Measurements from ENCODE around the gene FOXN1.
A peak's percentile ranks its signal among the peaks of the same experiment; 100 is the strongest.
"Not testable (repeated sequence)": the region's sequence is repeated elsewhere in the genome, so short reads cannot be mapped to it uniquely, and the experiment has no call there.

The FOXN1 gene

GRCh38 chr17:28549236-28550132 lies 43.3 kb downstream of the FOXN1 start:
- DNase-seq: no peak

- no peak for DNase-seq
These were observed 44.7 kb downstream of the FOXN1 start for GRCh38 chr17:28550858-28551257.

GRCh38 chr17:28551421-28552175 lies 45.5 kb downstream of the FOXN1 start:
- no peak for DNase-seq

GRCh38 chr17:28552176-28552999 lies 46.2 kb downstream of the FOXN1 start, which contains the start of gene UNC119:
Gene UNC119 (minus strand): TSS chr17:28552624. CDS start chr17:28552557, 67 bp downstream.
- DNase-seq: no peak

- no peak for DNase-seq
These were observed 46.9 kb downstream of the FOXN1 start for GRCh38 chr17:28553000-28553505.

- DNase-seq: no peak
These were observed 48.4 kb downstream of the FOXN1 start for GRCh38 chr17:28554565-28554964.

GRCh38 chr17:28555022-28555421 lies 48.9 kb downstream of the FOXN1 start:
- no peak for DNase-seq

GRCh38 chr17:28563475-28563874 lies 57.3 kb downstream of the FOXN1 start:
- no peak for DNase-seq

GRCh38 chr17:28567604-28568003 lies 61.5 kb downstream of the FOXN1 start:
- no peak for DNase-seq

GRCh38 chr17:28569446-28569845 lies 63.3 kb downstream of the FOXN1 start:
- DNase-seq: no peak

GRCh38 chr17:28570716-28571360 lies 64.7 kb downstream of the FOXN1 start:
- no peak for DNase-seq

GRCh38 chr17:28571361-28572122 lies 65.4 kb downstream of the FOXN1 start, which contains the start of gene PIGS:
Gene PIGS (minus strand): TSS chr17:28571524. CDS start chr17:28571496, 28 bp downstream.
- DNase-seq: peak; percentile 38

GRCh38 chr17:28572259-28573039 lies 66.3 kb downstream of the FOXN1 start:
- no peak for DNase-seq

GRCh38 chr17:28573040-28573380 lies 66.9 kb downstream of the FOXN1 start:
- DNase-seq: no peak

GRCh38 chr17:28573521-28573920 lies 67.4 kb downstream of the FOXN1 start:
- no peak for DNase-seq

GRCh38 chr17:28573966-28574480 lies 67.9 kb downstream of the FOXN1 start:
- DNase-seq: no peak

GRCh38 chr17:28574526-28574925 lies 68.4 kb downstream of the FOXN1 start:
- no peak for DNase-seq

GRCh38 chr17:28575126-28575795 lies 69.1 kb downstream of the FOXN1 start:
- no peak for DNase-seq

- not testable (repeated sequence) for DNase-seq
These were observed 69.9 kb downstream of the FOXN1 start for GRCh38 chr17:28576016-28576415.

Data from NCI-H2081 treated with DMSO at 0.1 percent for 48 hours (cell line).